Kidney tubule cell (primary cell): ENCODE data around the gene PRMT9.

ENCODE experiments used
- DNase-seq: peaks from one replicate; pipeline ENCODE4 v3.0.0-alpha.2; 2018; ENCODE audit warnings: low spot score

Gene PRMT9

GRCh38 chr4:147678796-147679549 lies 5.0 kb downstream of the PRMT9 start:
- DNase-seq = peak; percentile 23

- no peak for DNase-seq
These were observed 5.9 kb downstream of the PRMT9 start for GRCh38 chr4:147678106-147678505.

- no peak for DNase-seq
These were observed 9.5 kb downstream of the PRMT9 start for GRCh38 chr4:147674496-147674895.

- DNase-seq = no peak
These were observed 9.9 kb downstream of the PRMT9 start for GRCh38 chr4:147674073-147674472.

- DNase-seq = no peak
These were observed 25.5 kb downstream of the PRMT9 start for GRCh38 chr4:147658501-147658900.

- DNase-seq = no peak
These were observed 28.3 kb downstream of the PRMT9 start for GRCh38 chr4:147655639-147656038.

GRCh38 chr4:147651563-147651962 lies 32.4 kb downstream of the PRMT9 start:
- DNase-seq = no peak

GRCh38 chr4:147648656-147649055 lies 35.3 kb downstream of the PRMT9 start:
- no peak for DNase-seq

GRCh38 chr4:147645099-147645498 lies 38.9 kb downstream of the PRMT9 start:
- DNase-seq = no peak

GRCh38 chr4:147644471-147644870 lies 39.5 kb downstream of the PRMT9 start:
- no peak for DNase-seq

- DNase-seq = no peak
These were observed 40.3 kb downstream of the PRMT9 start for GRCh38 chr4:147643616-147644015.

GRCh38 chr4:147640331-147640730 lies 43.6 kb downstream of the PRMT9 start:
- no peak for DNase-seq

- DNase-seq = no peak
These were observed 44.6 kb downstream of the PRMT9 start for GRCh38 chr4:147639388-147639787.

GRCh38 chr4:147638942-147639341 lies 45.0 kb downstream of the PRMT9 start:
- DNase-seq = peak; percentile 20

GRCh38 chr4:147638365-147638764 lies 45.6 kb downstream of the PRMT9 start:
- DNase-seq = no peak

- no peak for DNase-seq
These were observed 48.6 kb downstream of the PRMT9 start for GRCh38 chr4:147635348-147635747.

- DNase-seq = no peak
These were observed 50.3 kb downstream of the PRMT9 start for GRCh38 chr4:147633643-147634042.

GRCh38 chr4:147633113-147633512 lies 50.9 kb downstream of the PRMT9 start:
- DNase-seq = no peak

- no peak for DNase-seq
These were observed 53.9 kb downstream of the PRMT9 start for GRCh38 chr4:147629783-147630730.

GRCh38 chr4:147628415-147628814 lies 55.5 kb downstream of the PRMT9 start:
- DNase-seq = no peak

- DNase-seq = no peak
These were observed 57.1 kb downstream of the PRMT9 start for GRCh38 chr4:147626903-147627302.

- no peak for DNase-seq
These were observed 58.2 kb downstream of the PRMT9 start for GRCh38 chr4:147625733-147626132.

GRCh38 chr4:147620315-147620714 lies 63.6 kb downstream of the PRMT9 start:
- DNase-seq = no peak
